ENCODE results near the gene TSPEAR.
"Not testable (repeated sequence)": the region's sequence is repeated elsewhere in the genome, so short reads cannot be mapped to it uniquely, and the experiment has no call there.

The TSPEAR gene

DNA sequence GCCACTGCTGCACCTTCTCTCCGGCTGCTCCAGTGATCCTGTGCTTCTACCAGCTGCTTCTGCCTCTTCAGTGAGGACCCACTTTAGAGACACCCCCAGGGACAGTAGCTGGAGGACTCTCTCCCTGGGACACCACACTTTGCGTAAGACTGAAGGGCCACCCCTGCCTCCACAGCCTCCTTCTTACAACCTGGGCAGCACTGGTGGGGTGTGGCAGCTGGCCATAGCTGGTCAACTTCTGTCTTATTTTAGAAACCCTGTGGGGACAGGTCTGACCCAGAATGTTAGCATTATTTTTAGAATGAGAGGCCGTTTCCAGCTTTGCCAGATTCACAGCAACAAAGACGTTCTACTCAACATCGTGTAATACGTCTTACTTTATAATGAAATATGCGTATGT lies 85.6 kb downstream of the TSPEAR start:
- DNase-seq: no peak

DNA sequence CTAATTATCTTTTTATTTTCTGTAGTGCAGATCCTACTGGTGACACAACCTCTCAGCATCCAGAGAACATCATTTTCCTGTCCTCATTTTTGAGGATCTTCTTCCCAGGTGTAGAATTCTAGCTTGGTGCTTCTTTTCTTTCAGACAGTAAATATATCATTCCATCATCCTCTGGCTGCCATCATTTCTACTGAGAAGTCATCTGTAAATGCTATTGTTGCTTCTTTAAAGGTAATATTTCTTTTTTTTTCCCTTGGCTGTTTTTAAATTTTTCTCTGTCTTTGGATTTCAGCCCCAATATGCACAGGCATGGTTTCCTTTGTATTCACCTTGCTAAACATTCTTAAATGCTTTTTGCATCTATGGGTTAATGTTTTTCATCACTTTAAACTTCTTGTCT lies 87.8 kb downstream of the TSPEAR start:
- DNase-seq: no peak

DNA sequence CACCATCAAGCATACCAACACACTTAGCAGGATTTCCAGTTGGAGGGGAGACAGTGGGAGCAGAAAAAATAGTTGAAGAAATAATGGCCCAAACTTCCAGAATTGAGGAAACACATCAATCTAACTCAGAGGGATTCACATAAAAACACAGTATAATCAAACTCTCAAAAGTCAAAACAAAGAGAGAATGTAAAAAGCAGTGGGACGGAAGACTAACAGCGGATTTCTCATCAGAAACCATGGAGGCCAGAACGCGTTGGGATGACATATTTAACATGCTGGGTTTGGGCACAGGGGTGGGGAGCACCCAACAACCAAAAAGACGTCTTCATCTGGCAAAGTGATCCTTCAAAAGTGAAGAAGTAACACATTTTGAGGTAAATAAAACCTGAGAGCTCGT lies 91.5 kb downstream of the TSPEAR start:
- DNase-seq: no peak

DNA sequence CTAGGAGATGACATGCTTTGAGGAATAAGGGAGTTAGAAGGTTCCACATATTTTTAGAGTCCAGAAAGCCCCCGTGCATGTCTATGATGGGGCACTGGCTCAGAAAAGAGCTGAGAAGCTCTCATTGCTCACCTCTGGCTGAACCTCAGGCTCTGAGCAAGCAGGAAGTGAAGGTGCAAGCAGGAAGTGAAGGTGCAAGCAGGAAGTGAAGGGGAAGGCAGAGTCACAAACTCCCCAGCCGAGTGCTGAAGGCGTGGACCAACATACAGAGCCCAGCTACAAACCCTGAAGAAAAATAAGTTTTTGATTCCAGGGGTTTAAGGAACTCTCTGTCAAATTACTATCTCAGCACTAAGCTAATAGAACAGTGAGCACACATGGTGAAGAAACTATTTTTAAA lies 92.5 kb downstream of the TSPEAR start:
- DNase-seq: peak; percentile 67

DNA sequence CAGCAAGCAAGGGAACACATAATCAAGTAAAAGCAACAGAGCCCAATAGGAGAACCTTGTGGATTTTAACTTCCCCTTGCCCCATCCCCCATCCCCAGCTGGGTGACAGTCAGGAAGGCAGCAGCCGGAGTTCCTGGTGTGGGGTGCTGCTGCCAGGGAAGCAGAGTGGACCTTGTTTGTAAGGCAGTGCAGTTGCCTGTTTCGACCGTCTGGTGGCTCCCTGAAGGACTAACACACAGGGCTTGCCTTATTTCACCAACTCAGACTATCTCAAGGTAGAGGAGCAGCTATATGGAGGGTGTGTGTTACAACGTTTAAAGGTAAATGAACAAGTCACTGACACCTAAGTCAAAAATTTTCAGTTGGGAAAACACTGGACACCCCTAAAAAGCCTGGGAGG lies 92.9 kb downstream of the TSPEAR start:
- DNase-seq: peak; percentile 69

DNA sequence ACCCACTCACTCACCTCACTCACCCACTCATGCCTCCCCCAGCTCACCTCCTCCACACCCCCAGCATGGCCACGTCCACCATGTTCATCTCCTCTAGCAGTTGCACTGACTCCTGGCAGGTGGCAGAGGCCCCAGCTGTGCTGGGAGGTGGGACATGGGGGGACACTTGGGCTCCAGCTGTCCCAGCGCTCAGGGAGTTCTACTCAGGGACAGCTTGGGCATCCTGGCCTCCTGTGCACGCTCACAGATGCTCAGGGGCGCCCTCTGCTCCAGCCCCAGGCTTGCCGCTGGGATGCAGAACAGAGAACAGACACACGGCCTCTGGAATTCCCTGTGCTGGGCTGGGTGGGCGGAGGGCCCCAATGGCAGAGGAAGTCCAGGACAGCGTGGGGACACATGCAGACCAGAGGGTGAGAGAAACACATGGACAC lies 94.3 kb downstream of the TSPEAR start:
- no peak for DNase-seq

DNA sequence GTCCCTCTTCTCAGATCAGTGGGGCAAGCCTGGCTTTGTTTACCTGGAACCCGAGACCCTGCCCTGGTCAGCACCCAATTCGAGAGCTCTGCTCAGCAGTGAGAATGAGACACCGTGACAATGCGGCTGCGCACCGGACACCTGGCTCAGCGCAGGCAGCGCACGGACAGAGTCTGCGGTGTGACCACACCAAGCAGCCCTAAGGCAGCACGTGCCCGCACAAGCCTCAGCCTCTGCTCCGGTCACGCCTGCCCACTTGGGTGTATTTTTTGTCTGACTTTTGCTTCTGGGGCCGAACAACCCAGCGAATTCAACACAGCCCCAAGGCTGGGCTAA lies 94.8 kb downstream of the TSPEAR start:
- peak; percentile 80 for DNase-seq

DNA sequence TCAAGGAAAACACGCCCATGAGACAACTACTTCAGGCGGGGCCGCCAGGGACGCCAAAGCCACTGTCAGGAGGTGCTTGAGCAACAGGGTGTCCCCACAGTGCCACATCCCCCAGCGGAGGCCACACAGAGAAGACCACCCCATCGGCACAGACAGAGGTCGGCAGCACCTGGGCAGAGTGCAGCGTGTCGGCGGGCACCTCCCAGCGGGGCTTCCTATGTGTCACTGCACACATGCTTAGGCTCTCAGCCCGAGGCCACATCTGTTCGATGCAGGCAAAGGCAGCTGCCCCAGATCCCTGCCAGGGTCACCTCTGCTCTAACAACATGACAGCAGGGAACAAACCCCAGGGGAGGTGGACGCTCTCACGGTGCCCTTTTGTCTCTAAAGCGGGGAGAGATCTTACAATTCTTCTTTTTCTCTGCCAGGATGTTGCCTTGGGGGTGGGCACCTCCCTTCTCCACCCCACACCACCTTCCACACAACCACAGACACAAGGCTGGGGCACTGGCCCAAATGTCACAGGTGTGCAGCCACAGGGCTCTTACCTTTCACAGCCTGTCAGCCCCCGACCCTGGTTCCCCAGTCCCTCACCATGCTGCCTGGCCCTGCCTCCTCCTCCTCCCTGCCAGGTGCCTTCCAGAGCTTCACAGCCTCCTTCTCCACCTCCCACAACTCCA lies 95.3 kb downstream of the TSPEAR start:
- peak; percentile 75 for DNase-seq

DNA sequence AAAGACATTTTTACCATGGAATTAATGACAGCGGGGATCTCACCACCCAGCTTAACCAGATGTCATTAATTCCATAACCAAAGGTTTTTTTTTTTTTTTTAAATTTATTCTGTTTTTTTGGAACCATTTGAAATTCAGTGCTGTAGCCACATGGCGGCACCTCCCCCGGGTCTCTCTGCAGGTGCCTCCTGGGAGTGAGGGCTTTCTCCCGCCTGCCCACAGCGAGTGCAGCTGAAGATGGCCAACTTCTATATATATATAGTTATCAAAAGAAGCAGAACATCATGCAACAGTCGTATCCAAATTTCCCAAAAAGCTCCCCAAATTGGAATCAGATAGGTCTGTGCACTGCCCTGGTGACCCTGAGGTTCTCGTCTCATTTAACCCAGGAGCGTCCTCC lies 95.9 kb downstream of the TSPEAR start:
- peak; percentile 59 for DNase-seq

DNA sequence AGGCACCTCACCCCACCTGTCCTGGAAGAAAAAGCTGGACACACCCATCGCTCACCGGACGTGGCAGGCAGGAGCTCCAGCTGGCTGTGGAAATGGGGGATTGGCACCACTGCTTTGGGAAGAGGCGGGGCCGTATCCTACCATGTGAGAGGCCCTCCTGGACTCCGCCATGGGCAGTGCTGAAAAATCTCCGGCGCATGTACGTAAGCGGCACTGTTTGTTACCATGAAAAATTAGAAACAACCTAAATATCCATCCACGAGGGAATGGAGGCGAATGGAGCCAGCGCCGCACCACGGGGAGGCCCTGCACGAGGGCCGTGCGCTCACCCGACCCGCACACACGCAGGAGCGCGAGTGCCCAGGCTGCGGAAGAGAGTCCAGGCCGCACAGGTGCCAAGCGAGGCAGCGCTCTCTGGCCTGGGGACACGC lies 96.4 kb downstream of the TSPEAR start:
- DNase-seq: no peak

DNA sequence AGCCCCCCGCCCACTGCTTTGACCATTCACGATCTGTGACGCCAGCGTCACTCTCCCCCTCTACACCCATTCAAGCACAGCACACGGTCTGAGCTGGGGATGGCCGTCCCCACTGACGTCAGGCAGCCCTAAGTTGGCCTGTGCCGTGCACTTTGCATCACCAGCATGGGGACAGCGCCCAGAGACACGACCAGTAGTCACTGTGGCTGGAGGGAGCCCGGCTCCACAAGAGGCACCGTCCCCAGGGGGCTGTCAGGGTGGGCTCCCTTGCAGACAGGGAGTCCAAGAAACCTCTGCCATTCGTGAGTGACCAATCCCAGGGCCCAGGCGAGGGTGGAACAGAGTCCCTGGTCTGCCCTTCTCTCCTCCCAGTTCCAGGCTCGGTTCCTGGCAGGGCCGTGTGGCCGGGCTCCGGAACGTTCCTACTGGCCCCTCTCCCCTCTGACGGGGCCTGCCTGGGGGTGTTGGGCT lies 97.2 kb downstream of the TSPEAR start:
- no peak for DNase-seq

DNA sequence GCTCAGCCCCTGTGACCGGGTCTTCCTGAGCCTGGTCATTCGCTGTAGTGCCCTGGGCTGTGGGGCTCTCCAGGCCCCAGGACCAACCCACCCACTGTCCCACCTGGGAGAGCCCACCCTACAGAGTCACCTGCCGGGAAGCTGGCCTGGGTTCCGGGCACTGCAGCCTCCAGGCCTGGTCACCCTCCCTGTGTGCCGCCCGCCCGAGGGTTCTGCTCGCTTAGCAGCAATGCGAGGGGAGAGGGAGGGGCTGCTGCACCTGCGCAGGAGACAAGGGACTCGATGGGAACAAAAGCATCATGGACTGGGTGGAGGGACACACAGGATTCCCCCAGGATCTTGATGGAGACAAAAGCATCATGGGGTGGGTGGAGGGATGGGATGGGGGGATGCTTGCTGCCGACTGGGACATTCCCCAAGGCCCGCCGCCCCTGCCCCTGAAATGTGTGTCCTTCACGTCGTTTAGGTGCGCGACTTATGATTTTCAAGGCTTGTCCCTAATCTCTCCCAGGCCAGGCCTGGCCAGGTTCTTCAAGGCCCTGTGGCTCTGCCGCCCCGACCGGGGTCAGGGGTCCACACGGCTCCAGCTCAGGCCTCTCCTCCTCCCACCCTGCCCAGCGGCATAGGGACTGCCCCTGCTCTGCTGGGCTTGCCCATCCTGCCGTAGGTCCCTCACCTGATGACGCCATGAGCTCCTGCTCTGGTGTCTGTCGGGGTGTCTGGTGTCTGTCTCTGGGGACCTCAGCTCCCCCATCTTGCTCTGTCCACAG lies 97.8 kb downstream of the TSPEAR start:
- no peak for DNase-seq

DNA sequence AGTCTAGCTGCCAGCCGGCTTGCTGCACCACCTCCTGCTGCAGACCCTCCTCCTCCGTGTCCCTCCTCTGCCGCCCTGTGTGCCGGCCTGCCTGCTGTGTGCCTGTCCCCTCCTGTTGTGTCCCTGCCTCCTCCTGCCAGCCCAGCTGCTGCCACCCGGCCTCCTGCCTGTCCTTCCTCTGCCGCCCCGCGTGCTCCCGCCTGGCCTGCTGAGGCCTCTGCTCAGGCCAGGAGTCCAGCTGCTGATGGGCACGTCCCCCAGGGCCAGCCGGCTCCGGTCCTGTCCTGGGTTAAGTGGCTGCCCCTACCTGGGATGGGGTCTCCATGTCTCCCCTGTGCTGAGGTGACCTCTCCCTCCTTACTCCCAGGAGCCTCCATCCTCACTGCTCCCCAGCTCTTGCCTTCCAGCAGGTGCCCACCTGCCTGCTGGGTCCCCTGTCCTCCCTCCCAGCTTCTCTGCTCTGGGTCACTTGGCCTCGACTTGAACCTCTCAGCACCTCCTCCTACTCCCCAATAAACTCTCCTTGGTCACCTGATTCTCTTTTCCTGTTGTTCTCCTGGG lies 98.6 kb downstream of the TSPEAR start:
- DNase-seq: no peak

DNA sequence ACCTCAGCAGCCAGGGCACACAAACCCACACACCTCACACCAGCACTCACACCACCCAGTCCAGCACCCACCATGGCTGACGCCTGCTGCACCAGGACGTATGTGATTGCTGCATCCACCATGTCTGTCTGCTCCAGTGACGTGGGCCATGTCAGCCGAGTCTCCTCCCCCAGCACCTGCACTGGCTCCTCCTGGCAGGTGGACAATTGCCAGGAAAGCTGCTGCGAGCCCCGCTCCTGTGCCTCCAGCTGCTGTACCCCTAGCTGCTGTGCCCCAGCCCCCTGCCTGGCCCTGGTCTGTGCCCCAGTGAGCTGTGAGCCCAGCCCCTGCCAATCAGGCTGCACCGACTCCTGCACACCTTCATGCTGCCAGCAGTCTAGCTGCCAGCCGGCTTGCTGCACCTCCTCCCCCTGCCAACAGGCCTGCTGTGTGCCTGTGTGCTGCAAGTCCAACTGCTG lies 99.3 kb downstream of the TSPEAR start, which contains the start of gene KRTAP10-8:
KRTAP10-8 (plus strand) TSS at position 51 of the 458 bp plus-strand sequence; CDS start at position 73, 22 bp downstream.
- peak; percentile 93 for DNase-seq

DNA sequence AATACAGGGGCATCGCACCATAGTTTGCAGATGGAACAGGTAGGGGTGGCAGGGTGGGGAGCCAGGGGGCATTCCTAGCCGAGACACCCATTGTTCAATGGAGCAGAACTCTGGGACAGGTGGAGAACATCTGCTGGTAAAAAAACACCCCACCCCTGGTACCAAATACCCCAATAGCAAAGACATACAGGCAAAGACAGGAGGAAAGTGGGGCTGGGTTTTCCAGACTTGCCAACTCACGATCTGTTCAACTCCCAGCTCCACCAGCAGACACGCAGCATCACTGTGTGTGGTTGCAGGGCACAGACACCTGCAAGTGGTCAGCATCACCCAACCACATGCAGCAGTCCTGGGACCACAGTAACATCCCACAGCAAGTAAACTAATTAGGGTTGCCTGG lies 99.8 kb downstream of the TSPEAR start:
- peak; percentile 54 for DNase-seq

DNA sequence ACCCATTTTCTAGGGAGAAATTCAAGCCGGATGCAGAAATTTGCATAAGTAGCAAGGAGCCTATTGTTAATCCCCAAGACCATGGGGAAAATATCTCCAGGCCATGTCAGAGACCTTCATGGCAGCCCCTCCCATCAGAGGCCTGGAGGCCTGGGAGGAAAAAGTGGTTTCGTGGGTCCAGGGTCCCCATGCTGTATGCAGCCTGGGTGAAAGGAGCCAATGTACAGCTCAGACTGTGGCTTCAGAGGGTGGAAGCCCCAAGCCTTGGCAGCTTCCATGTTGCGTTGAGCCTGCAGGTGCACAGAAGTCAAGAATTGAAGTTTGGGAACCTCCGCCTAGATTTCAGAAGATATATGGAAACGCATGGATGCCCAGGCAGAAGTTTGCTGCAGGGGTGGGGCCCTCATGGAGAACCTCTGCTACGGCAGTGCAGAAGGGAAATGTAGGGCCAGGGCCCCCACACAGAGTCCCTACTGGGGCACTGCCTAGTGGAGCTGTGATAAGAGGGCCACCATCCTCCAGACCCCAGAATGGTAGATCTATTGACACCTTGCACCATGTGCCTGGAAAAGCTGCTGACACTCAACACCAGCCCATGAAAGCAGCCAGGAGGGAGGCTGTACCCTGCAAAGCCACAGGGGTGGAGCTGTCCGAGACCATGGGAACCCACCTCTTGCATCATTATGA lies 101.1 kb downstream of the TSPEAR start:
- DNase-seq: not testable (repeated sequence)

DNA sequence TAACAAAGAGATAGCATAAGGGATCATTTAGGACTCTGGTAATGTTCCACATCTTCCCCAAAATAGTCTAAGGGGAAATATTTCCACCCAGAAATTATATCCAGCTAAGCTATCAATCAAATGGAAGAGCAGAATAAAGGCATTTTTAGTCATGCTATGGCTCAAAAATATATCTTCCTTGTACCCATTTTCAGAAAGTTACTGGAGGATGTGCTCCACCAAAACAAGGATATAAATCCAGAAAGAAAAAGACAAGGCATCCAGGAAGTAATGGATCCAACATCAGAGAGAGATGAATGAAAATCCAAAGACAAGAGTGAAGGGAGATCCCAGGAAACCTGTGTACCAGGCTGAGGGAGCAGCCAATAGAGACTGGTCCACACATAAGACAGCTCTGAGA lies 102.2 kb downstream of the TSPEAR start:
- no peak for DNase-seq

DNA sequence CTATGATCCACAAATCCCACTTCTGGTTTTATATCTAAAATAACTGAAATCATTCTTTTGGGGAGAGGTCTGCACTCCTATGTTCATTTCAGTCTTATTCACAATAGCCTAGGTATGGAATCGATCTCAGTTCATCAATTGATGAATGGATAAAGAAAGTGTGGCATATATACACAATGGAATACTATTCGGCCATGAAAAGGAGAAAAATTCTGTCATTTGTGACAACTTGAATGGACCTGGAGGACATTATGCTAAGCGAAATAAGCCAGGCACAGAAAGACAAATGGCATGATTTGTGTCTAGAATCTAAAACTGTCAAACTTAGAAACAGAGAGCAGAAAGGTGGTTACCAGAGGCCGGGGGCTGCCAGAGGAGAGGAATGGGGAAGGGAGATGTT lies 104.9 kb downstream of the TSPEAR start:
- no peak for DNase-seq

DNA sequence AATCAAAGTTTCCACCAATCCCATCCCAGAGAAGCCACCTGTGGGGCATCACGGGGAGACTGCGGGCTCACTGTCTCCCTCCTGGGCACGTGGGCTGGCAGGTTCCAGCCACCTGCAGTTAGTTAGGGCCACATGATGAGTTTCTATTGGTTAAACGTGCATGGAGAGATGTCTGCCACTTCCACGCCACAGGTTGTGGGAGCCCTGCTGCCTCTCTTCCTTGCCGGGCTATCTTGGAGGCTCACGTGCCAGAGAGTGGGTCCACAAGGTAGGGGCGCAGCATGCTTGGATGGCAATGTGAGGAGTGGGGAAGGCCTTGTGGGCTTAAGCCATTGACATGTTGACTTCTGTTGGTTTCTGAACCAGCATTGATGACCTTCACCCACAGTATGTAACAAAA lies 107.5 kb downstream of the TSPEAR start:
- DNase-seq: peak; percentile 33

DNA sequence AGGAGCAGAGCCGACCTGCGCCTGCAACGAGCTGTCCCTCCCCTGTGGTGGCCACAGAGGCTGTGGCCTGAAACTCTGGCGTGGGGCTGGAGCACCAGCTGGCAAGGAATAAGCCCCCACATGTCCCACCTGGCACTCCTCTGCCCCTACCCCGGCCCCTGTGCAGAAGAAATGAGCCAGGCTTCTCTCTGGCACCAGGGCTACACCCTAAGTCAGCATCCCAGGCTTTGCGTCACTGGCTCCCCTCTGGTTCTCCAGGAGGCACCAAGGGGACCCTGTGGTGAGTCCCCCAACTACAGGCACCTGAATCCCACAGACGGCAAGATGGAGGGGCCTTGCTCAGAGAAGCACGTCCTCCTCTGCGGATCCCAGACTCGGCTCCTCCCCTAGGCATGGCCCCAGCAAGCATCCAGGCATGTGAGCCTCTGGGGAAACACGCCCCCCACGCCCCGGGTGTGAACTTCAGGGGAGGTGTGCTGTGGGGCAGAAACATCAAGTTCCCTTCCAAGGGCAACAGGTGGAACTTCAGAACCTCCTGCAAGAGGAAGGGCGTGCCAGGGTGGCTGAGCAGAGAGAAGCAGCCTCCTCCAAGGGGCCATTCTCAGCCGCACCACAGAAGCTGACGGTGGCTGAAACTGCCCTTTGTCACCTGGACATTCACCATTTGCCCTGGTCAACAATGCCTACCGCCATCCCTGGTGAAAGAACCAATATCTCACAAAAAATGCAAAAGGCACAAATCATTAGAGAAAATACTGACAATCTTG lies 108.1 kb downstream of the TSPEAR start:
- peak; percentile 59 for DNase-seq

DNA sequence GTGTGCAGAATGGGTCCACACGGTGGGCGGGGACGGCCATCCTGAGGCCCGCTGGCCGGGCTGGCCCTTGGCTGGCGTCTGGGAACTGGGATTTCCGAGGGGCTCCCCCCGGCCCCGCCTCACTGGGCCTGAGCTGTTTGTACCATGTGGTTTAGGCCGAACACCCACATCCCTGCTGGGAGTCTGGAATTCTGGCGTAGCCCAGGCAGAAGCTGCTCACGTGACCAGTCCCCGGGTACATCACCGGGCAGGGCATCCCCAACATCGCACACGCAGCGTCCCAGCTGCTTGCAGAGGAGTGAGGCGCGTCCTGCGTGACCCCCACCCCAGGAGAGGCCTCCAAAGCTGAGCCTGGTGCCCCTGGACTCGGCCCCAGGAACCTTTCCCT lies 108.9 kb downstream of the TSPEAR start:
- DNase-seq: no peak
